SIG-M5 (cell line): Measurements from ENCODE around the gene TNFSF13B.
A peak's percentile ranks its signal among the peaks of the same experiment; 100 is the strongest.
"Not testable (repeated sequence)": the region's sequence is repeated elsewhere in the genome, so short reads cannot be mapped to it uniquely, and the experiment has no call there.

Experiments
- DNase-seq: peaks from one replicate; lab custom pipeline; 2025; lab: John Stamatoyannopoulos, UW

Gene TNFSF13B, protein sequence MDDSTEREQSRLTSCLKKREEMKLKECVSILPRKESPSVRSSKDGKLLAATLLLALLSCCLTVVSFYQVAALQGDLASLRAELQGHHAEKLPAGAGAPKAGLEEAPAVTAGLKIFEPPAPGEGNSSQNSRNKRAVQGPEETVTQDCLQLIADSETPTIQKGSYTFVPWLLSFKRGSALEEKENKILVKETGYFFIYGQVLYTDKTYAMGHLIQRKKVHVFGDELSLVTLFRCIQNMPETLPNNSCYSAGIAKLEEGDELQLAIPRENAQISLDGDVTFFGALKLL

DNA sequence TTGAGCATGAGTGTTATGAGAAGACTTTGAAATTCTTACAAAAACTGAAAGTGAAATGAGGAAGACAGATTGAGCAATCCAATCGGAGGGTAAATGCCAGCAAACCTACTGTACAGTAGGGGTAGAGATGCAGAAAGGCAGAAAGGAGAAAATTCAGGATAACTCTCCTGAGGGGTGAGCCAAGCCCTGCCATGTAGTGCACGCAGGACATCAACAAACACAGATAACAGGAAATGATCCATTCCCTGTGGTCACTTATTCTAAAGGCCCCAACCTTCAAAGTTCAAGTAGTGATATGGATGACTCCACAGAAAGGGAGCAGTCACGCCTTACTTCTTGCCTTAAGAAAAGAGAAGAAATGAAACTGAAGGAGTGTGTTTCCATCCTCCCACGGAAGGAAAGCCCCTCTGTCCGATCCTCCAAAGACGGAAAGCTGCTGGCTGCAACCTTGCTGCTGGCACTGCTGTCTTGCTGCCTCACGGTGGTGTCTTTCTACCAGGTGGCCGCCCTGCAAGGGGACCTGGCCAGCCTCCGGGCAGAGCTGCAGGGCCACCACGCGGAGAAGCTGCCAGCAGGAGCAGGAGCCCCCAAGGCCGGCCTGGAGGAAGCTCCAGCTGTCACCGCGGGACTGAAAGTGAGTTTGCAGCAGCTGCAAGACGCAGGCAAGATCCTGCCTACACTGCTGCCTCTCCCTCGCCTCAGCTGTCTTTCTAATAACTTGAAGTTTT is at the start of gene TNFSF13B:
TSS of gene TNFSF13B (plus strand) at position 118 of the 728 bp plus-strand sequence. CDS start at position 296, 178 bp downstream.
- peak; percentile 98 for DNase-seq

DNA sequence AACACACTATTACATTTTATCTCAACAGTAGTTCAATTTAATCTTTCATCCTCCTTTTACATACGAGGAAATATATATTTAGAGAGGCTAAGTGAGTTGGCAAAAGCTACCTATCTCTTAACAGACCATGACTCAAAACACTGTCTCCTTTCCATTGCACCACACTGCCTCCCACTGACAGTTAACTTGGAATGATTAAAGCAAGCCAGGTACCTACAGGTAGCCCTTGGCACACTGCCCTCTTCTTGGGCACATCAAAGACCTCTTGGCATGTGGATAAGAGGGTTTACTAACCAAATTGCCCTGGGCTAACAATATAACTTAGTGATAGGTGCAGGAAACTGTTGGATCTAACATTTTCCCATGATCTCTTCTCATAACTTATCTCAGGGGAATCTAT is 49.5 kb upstream of the TNFSF13B start:
- no peak for DNase-seq

GRCh38 chr13:108223687-108224503 is 45.6 kb upstream of the TNFSF13B start:
- DNase-seq, result no peak

- no peak for DNase-seq
Observed at GRCh38 chr13:108225440-108225839, 44.1 kb upstream of the TNFSF13B start.

DNA sequence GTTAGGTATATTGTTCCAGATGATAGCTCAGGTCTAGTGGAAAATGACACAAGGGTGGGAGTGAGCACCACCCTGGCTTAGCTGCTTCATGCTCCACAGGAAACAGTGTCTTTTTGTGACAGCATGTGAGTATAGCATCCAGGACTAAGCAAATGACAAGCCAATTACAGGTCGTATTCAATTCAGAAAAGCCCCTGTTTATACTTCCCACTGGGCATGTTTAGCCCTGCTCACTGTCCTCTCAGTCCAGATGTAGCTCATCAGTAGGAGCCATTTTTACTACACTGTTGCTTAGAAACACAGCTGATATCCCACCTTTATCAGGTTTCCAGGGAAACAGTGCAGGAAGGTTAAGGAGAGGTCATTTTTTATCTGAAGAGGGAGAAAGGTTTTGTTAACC is 43.3 kb upstream of the TNFSF13B start:
- no peak for DNase-seq

GRCh38 chr13:108227651-108228272 is 41.8 kb upstream of the TNFSF13B start:
- DNase-seq, result no peak

GRCh38 chr13:108230377-108230776 is 39.1 kb upstream of the TNFSF13B start:
- no peak for DNase-seq

DNA sequence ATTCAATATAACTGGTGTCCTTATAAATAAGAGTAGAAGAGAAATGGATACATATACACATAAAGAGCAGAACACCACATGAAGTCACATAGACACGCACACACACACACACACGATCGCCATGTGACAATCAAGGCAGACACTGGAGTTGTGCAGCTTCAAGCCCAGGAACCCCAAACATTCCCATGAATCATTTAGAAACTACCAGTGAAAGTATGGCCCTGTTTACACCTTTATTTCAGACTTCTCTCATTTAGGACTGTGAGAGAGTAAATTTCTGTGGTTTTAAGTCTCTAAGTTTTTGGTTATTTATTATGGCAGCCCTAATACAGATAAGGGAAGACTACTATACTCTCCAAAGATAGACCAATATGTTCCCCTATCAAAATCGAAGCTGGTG is 20.4 kb upstream of the TNFSF13B start:
- DNase-seq, result no peak

- DNase-seq, result no peak
Observed at GRCh38 chr13:108257248-108257647, 12.3 kb upstream of the TNFSF13B start.

DNA sequence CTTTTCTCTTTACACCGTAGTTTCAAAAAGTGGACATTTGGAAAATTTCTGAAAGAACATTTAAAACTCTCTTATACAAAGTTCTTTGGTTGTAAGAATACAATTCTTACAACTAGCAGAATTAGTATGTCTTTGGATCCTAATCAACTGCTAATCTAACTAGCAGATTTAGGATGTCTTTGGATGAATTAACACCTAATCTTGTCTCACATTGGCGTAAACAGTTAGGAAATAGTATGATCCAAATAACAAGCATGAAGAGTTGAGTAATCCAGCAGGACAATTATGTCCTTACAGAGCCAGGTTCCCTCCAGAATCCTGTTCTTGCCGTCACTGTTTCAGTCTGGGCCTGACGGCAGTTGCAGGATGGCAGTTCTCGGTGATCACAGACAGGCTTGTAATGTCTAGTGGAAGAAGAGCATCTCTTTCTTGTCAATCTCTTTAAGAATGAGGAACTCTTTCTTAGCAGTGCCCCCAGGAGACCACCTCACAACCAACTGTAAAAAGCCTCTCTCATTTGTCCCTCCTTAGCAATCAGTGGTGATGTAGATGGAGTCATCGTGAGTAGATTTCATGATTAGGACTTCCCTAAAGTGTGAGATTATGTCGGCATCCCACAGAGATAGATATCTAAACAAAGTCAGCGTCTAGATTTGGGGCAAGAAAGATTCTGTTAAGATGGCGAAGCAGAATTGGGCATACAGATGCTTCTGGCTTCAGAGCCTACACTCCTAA is 5.7 kb upstream of the TNFSF13B start:
- DNase-seq, result no peak

GRCh38 chr13:108266321-108266990 is 3.1 kb upstream of the TNFSF13B start:
- no peak for DNase-seq

GRCh38 chr13:108267347-108267746 is 2.2 kb upstream of the TNFSF13B start:
- no peak for DNase-seq

DNA sequence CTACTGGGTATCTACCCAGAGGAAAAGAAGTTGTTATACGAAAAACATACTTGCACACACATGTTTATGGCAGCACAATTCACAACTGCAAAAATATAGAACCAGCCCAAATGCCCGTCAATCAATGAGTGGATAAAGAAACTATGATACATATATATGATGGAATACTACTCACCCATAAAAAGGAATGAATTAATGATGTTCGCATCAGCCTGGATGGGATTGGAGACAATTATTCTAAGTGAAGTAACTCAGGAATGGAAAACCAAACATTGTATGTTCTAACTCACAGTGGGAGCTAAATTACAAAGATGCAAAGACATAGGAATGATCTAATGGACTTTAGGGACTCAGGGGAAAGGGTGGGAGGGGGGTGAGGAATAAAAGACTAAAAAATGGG is 1.7 kb upstream of the TNFSF13B start:
- DNase-seq, result not testable (repeated sequence)

DNA sequence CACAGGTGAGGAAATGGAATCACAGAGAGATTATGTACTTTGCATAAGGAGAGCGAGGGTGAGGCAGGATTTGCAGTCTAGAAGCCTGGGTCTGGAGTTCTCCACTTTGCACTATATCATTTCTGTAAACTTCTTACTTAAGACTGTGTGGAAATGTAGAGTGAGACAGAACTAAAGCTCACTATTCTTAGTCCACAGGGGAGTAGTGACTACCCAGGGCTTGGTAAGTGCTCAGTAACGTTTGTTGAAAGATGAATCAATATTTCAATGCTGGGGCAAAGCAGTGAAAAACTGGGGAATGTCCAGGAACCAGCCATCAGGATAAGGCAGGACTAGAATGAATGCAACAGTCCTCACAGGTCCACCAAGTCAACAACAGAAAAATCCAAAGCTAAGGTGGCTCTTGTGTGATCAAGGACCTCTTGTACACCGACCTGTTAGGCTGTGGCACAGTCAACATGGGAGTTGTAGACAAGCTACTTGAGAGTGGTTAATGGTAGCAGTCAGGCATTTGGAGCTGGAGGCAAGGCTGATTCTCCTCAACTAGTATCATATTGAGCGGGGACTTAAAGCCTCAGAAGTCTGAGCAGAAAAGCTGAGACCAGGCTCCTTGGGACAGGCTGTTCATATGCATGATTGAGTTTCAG is 929 bp upstream of the TNFSF13B start:
- DNase-seq, result no peak

DNA sequence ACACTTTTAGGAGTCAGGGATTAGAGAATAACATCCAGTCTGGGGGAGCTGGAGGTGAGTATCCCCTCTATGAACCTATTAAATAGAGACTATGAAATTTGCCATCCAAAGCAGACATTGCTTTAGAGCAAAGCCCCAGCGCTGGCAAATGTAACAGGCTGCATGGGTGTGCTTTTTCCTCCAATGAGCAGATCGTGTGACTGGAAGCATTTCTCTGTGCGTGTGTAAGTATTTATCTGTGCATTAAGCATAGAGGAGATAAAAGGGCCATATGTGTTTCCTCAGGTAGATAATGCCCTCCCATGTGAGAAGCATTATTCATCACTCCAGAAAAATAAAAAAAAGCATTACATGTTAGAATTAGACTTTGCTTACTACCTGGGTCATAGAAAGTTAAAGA is 924 bp downstream of the TNFSF13B start:
- DNase-seq, result no peak

DNA sequence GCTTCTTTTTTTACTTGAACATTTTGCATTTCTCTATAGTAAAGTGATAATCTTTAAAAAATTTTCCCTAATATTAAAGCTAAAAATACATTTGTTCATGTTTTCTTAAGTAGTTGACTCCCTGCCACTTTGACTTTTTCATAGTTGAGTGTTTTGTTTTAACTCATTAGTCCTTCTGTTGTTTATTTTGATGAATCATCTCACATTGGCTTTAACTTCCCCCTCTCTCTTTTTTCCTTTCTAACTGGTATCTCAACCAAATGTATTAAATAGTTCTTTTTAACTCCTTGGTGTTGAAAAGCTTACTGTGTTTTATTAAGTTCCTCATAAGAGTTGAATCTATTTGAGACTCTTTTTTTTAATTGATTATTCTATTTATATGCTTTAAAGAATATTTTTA is 2.8 kb downstream of the TNFSF13B start:
- no peak for DNase-seq

DNA sequence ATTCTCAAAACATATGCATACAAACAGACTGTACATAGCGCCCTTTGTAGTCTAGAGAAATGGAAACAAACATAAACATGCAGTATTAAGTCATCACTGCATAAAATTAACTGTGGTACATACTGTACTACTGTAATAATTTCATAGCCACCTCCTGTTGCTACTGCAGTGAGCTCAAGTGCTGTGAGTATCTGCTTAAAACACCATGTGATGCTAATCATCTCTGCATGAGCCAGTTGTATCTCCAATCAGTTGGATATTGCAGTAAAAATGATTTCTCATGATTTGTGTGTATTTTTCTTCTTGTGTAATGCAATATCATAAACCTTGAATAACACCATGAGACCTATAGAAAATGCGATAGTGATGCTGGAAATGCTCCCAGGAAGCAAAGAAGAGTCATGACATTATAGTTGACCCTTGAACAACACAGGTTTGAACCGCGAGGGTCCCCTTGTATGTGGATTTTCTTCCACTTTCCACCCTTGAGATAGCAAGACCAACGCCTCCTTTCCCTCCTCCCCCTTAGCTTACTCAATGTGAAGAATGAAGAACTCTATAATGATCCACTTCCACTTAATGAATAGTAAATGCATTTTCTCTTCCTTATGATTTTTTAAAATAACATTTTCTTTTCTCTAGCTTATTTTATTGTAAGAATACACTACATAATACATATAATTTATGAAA is 4.1 kb downstream of the TNFSF13B start:
- DNase-seq, result no peak

DNA sequence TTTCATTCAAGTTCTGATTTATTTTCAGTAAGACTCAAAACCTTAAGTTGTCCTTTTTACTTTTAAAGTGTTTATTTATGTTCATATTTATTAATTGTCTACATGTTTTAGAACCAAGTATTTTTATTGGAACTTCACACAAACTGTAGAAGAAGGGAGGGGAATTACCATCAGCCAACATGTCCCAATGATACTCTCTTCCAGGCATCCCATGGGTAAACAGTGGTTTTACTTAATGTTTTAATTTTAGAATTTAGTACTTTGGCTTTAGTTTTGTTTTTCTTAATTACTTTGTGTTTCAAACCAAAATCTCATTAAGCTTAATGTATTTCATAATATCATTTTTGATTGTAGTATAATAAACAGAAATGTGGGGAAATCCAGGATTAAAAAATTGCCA is 5.2 kb downstream of the TNFSF13B start:
- no peak for DNase-seq

DNA sequence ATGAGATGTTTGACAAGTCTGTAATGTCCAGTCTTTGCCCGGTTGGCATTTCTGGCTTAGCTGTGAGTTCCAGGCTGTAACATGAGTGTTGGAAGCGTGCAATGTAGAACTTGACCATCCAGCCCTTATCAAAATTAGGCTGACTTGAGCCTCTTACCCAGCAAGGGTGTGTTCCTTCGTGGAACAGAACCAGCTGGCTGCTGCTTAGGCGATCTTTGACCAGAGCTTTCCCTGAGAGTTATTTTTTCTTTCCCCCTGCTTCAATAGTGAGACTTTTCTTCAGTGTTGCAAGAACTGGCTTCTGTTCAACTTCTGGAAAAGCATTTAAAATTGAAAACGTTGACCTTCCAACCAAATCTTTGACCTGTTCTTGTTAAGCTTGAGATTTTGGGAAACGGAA is 6.5 kb downstream of the TNFSF13B start:
- no peak for DNase-seq

- DNase-seq, result no peak
Observed at GRCh38 chr13:108278466-108278865, 8.9 kb downstream of the TNFSF13B start.
